ENCODE results near the gene ATP11A. TPM values are rescaled to one million over a fixed set of nuclear protein-coding genes. Genes with fewer than 3 reads are reported as not detected.
"Not testable (repeated sequence)": the region's sequence is repeated elsewhere in the genome, so short reads cannot be mapped to it uniquely, and the experiment has no call there.

The ATP11A gene
- total RNA-seq, 1 experiment from 2014 or later: 5.9 TPM

DNA sequence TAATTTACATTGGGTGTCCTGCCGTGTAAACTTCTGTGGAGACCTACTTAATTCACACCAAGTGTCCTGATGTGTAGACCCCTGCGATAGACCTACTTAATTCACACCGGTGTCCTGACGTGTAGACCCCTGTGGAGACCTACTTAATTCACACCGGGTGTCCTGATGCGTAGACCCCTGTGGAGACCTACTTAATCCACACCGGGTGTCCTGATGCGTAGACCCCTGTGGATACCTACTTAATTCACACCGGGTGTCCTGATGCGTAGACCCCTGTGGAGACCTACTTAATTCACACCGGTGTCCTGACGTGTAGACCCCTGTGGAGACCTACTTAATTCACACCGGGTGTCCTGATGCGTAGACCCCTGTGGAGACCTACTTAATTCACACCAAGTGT lies 97.0 kb downstream of the ATP11A start:
- not testable (repeated sequence) for DNase-seq (ENCODE audit: extremely low read depth, low read depth)

DNA sequence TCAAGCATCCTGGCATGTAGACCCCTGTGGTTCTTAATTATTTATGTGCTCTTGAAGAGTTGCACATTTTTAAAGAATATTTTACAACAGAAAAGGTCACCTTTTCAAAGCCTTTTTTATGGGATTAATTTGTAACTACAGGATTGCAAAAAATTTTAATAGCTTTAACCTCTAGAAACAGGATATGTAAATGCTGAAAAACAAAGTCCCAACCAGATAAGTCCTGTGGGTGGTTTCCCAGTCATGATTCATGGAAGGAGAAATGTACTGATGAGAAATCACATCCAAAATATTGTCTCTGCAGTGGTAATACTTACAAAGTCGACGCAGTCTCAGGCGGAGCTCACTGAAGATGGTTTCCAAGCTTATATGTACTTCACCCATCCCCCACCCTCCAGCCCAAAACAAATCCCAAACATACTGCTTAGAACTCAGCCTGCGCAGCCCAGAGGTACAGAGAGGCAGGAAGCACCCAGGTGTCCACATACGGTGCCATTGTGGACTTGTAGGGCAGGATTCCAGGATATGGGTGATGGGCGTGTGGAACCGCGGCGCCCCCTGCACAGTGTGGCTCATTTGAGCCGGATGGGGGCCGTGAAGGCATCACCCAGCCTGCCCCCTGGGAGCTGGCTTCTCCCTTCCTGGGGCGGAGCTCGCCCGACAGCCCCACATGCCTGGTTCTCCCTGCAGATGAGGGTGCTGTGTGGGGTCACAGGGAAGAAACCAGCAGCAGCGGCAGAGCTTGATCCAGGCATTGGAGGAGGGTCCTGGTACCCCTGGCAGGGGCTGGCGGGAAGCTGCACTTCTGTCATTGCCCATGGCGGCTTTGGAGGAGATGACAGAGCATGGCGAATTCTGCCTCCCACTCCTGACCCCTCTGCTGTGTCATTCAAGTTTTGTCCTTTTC lies 101.2 kb downstream of the ATP11A start:
- no peak for DNase-seq (ENCODE audit: extremely low read depth, low read depth)

DNA sequence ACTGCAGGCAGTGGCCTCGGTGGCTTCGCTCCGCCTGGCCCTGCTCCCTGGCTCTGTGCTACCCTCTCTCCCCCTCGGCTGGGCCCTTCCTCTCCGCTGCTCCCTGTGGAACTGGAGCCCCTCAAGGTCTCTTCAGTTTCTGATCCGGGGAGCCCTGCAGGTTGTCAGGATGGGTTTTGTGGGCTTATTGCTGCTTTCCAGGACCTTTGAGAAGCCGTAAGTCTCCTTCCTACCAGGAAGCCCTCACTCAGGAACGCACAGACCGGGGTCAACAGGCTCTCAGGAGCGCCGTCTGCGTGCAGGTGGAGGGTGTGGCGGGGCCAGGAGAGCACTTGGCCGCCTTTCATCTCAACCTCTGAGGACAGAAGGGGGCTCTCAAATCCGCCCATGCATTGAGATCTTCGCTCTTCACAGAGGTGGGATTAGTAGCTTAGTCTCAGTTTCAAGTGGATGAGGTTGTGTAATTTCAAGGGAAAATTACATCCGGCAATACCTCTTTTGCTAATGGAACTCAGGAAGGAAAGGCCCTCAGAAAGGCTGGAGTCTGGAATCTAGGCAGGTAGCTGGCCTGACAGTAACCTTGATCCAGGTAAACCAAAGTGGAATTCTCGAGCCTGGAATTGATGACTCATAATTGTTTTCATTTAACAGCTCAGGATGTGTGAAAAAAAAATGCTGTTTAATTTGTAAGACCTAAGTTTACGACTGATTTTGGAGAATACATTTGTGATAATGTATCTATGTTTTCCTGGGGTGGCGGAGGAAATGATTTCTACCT lies 102.0 kb downstream of the ATP11A start:
- DNase-seq (ENCODE audit: extremely low read depth, low read depth): no peak

DNA sequence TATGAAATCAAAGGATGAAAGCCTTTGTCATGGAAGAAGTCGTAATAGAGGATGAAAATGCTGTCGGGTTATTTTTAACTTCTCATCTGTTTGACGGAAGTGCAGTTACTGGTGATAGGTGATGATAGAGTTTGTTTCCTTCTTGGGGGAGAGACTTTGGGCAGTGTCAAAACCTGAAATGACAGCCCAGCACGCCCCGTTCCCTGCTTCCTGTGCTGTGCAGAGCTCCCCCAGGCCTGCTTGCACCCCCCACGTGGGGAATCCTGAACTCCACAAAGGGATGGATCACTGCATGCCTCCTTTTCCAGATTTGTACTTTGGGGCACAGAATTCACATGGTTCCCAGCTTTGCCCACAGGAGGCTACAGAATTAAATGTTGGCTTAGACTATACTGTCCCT lies 102.7 kb downstream of the ATP11A start:
- no peak for DNase-seq (ENCODE audit: extremely low read depth, low read depth)

DNA sequence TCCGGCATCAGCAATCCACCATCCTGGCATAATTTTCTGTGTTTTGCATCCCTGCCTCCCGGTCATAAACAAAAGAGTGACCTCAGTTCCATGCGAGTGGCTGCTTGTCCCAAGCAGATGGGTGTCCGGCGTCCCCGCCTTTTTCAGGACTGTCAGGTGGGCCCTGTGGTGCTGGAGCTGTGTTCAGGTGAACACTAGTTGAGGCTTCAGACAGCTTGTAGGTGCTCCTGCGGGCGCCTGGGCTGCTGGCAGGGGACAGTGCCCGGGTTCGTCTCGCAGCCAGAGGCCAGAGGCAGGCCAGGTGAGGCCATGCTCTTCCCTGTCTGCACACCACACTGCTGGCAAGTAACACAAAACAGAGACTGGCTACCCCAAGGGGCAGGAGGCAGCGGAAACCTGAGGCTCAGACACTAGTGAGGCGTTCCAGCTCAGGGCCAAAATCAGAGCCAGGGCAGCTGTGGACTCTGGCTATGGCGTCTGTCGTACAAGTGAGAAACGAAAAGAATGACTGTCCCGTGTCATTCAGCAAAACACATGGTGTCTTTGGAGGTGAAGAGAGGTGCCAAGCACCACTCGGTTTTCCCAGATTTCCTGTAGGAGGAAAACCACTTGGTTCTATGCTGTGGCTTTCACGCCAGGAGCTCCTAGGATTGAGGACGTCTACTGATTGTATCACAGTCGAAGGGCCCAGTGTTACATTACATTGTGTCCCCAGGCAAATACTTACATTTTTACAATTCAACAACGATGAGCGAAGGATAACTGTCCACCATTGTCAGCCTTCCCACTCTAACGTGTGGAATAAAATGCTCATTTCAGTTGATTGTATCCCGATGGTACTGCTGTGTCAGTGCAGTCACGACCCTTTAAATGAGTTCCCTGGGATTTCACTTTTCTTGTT lies 104.0 kb downstream of the ATP11A start:
- no peak for DNase-seq (ENCODE audit: extremely low read depth, low read depth)

DNA sequence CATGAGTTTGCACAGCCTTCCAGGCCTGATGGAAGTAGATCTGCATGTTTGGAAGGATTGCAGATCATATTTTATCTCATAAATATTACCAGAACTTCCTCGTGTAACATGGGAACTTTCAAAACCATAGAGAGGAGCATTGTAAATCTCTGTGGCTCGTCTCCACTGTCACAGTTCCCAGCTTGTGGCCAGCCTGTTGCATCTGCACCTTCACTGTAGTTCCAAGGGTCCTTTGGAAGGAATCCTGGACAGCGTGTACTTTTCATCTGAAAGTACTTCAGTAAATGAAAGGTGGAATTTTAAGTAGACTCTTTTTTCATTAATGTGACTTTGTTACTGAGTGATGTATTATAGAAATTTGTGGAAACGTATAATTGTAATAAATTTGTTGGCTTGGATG lies 105.4 kb downstream of the ATP11A start:
- no peak for DNase-seq (ENCODE audit: extremely low read depth, low read depth)

DNA sequence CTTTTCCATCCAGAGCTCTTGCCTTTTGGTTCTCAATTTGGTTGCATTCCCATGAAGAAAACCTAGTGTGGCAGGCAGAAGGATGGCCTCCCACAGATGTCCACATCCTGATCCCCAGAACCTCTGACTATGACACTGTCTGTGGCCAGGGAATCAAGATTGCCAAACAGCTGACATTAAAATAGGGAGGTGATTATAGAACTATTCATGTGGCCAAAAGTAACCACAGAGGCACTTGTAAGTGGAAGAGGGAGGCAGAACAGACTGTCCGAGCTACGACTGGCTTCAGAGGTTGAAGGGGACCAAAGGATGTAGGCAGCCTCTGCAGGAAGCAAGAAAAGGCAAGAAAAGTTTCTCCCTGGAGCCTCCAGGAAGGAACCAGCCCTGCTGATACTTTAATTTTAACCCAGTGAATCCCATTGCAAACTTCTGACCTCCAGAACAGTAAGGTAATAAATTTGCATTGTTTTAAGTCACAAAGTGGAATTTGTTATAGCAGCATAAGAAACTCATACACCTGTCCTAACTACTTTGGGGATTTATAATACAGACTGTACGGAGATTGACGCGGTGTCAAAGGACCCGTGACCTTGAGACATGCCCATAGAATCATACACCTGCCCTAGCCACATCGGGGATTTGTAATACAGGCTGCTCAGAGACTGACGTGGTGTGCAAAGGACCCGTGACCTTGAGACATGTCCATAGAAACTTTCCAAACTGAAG lies 106.5 kb downstream of the ATP11A start:
- DNase-seq (ENCODE audit: extremely low read depth, low read depth): no peak

DNA sequence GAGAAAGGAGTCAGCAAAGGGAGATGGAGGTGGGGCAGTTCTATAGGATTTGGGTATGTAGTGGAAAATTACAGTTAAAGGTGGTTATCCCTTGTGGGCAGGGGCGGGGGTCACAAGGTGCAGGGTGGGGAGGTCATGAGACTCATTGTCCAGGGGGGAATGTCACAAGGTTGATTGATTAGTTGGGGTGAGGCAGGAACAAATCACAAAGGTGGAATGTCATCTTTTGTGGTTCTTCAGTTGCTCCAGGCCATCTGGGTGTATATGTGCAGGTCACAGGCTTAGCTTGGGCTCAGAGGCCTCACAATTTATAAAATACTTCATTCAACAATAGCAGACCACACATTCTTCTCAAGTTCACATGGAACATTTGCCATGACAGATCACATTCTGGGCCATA lies 109.6 kb downstream of the ATP11A start:
- no peak for DNase-seq (ENCODE audit: extremely low read depth, low read depth)

DNA sequence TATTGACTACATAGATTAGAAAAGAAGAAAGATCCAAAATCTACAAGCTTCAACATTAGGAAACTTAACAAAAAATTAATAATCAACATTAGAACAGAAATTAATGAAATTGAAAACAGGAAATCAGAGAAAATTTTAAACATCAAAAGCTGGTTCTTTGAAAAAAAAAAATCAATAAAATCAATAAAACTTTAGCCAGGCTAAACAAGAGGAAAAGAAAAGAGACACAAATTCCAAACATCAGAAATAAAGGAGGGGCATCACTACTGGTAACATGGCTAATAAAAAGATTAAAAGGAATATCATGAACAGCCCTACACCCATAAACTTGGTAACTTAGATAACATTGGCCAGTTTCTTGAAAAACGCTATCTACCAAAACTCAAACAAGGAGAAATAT lies 110.2 kb downstream of the ATP11A start:
- no peak for DNase-seq (ENCODE audit: extremely low read depth, low read depth)

DNA sequence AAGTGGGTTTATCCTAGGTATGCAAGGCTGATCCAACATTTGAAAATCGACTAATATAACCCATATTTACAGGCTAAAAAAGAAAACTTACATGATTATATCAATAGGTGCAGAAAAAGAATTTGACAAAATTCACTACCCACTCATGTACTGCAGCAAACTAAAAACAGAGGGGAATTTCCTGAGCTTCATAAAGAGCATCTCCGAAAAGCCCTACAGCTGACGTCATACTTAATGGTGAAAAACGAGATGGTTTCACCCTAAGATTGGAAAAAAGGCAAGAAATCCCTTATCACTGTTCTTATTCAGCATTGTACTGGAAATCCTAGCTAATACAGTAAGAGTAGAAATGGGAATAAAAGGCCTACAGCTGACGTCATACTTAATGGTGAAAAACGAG lies 111.0 kb downstream of the ATP11A start:
- DNase-seq (ENCODE audit: extremely low read depth, low read depth): not testable (repeated sequence)

DNA sequence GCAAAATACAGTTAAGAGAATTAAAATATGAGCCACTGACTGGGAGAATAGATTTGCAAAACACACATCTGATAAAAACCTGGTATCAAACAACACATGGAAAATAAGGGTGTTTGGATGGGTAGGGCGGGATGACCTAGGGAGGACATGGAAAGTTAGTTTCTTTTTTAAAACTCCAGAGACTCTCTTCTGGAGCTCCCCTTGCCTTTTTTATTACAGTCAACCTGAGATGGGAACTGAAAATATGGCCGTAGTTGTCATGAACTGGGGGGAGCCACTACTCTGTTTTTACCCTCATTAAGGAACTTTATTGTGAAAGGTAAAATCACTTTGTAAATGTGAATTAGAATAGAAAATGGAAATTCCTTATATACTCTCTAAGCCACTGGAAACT lies 113.0 kb downstream of the ATP11A start:
- DNase-seq (ENCODE audit: extremely low read depth, low read depth): no peak

DNA sequence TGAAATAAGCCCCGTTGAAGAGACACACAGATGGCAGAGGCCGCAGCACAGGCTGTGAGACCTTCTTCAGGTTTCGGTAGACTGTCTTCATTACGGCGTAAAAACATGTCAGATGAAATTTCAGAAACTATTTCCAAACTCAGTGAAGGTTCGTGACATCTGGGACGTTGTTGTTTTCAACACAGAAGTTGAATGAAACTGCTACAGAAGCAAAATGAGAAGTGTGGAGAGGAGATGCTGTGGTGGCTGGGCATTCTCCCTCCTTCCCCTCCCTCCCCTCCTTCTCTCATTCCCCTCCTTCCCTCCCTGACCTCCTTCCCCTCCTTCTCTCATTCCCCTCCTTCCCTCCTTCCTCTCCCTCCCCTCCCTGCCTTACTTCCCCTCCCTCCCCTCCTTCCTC lies 113.6 kb downstream of the ATP11A start:
- no peak for DNase-seq (ENCODE audit: extremely low read depth, low read depth)

DNA sequence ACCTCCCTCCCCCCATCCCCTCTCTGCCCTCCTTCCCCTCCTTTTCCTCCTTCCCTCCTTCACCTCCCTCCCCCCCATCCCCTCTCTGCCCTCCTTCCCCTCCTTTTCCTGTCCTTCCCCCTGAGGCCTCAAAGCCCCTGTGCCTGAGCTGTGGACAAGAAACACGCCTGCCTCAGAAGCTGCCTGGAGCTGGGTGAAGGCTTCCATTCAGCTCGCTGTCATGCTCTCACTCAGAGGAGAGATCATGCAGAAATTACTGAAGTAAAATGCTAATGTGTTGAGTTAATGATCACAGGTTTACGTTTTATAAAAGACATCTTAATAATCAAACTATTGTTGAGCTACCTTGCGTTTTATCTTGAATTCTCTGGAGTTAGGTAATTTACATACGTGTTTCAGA lies 114.5 kb downstream of the ATP11A start:
- DNase-seq (ENCODE audit: extremely low read depth, low read depth): no peak

DNA sequence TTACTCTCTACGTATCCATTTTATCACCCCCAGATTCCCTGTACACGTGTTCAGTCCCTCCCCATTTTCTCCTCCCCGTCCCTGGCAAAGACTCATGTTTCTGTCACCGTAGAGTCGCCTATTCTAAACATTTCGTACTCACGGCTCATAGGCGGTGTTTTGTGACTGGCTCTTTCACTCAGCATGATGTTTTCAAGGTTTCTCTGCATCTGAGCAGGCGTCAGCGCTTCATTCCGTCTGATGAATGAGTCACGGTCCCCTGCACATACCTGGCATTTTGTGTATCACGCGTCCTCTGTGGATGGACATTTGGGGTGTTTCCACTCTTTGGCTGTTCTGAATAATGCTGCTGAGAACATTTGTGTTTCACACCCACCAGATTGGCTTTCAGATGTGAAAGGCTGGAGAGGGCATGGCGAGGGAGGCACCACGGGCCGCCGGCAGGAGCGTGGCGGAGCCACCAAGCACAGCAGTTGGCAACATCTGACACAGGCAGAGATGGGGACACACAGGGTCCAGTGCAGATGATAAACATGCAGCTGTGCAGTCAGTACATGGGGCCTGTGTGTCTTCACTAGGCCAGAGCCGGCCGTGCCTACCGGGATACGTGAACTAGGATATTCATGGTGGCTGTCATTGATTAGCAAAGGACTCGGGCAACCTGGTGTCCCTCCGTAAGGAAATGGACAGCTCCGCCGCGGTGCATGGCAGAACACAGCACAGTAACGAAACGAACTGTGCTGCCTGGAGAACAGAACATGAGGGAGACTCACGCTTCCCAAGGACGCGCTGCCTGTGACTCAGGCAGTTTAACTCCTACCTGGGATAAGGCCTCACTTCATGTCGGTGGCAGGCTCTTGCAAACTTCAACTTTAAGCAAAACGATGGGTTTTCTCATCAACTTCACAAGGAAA lies 117.2 kb downstream of the ATP11A start:
- no peak for DNase-seq (ENCODE audit: extremely low read depth, low read depth)

DNA sequence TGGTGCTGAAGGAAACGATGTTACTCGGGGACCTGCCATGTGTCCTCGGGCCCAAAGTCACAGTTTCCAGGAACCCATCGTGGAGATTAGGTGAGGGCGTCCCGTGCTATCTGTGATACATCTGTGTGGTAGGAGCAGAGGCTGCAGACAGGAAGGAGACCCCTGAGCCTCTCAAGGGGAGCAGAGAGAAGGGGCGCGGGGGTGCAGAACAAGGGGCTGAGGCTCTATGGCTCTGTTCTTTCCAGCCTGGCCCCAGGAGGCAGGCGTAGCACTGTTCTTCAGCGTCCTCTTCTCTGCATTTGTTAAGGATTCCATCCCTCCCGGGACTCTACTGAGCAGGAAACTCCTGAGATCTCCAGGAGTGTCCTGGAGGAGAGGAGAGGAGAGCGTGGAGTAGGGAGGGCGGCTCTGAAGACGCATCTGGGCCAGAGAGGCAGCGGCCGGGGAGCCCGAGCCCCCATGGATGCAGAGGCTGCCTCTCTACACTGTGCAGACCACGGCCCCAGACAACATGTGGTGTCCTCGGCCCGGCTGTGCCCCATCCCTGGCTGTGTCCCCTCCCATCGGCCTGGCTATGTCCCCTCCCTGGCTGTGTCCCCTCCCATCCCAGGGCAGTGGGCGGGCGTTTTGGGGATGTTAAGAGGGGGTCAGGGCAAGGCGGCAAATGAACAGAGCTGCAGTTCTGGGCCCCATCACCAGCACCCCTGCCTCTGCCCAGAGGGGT lies 118.0 kb downstream of the ATP11A start:
- no peak for DNase-seq (ENCODE audit: extremely low read depth, low read depth)

DNA sequence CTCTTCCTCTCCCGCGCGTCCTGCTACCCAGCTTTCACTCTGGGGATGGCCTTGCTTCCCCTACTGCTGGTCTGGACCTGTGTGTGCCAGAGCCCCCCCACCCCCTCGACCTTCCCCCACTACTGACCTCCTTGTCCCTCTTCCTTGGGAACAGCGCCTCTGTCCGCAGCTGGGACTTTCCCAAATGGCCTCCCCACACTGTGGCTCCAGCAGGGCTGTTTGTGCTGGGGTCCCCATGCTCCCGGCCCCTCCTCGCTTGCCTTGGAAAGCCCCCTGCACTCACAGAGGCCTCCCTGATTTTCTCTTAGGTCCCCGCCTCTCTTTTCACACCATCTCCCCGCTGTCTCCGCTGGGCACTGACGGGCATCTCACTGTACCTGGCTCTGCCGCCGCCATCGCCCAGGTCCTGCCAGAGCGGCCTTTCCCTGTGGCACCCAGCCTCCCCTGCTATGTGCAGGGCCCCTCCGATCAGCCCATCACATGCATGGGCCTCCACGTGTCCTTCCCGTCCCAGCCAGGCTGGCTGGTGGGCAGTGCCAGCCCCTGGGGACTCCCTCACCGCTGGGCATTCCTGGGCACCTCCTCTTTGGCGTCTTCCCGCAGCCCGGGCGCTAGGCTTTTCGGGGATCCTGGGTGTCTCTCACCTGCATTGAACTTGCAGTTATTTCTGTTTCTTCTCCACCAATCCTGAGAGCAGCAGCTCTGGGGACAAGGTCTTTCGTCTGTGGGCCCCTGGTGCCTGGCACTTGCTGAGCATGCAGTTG lies 118.7 kb downstream of the ATP11A start:
- no peak for DNase-seq (ENCODE audit: extremely low read depth, low read depth)

Data from NCI-H460 (cell line).